ENCODE data around the gene IGF2BP2.
"Not testable (repeated sequence)": the region's sequence is repeated elsewhere in the genome, so short reads cannot be mapped to it uniquely, and the experiment has no call there.

Gene IGF2BP2

DNA sequence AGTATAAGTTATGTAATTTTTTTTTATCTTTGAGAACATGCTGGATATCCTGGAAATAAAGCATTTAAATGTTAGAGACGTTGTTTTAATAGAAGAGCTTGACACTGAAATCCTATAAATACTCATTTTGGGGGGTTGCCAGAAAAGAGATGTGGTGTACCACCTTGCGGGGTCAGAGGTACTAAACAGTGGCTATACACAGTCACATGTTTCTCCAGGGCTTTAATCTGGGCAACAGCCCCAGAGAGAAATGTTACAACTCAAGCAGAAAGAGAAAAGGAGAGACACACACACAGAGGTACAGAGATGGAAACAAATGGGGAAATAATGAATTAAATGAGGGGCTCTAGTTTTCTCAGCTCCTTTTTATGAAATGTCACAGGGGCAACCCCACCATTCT is 124.9 kb downstream of the IGF2BP2 start:
- DNase-seq (ENCODE audit: low read depth in 1 of 2, low spot score in 1 of 2) = no peak
- Histone ChIP-seq H3K4me3 (replicated peaks; ENCODE audit: insufficient read depth, low read length) (no peak overlapping the region), H3K27ac (replicated peaks) (no peak overlapping the region), H3K27me3 (ENCODE audit: insufficient read depth, poor library complexity, severe bottlenecking) (peaks cover 6% of the 10 kb centered on the region)
- TF ChIP-seq GABPA (IDR thresholded peaks at IDR 0.05; ENCODE audit: low read depth) (no peak), POLR2AphosphoS5 (IDR thresholded peaks at IDR 0.05; ENCODE audit: low read depth) (no peak), CTCF (IDR thresholded peaks at IDR 0.05; ENCODE audit: insufficient read depth, low read length) (no peak), SPI1 (IDR thresholded peaks at IDR 0.05; ENCODE audit: borderline replicate concordance, low read depth) (no peak)
- TF ChIP-seq, protein P1, sequence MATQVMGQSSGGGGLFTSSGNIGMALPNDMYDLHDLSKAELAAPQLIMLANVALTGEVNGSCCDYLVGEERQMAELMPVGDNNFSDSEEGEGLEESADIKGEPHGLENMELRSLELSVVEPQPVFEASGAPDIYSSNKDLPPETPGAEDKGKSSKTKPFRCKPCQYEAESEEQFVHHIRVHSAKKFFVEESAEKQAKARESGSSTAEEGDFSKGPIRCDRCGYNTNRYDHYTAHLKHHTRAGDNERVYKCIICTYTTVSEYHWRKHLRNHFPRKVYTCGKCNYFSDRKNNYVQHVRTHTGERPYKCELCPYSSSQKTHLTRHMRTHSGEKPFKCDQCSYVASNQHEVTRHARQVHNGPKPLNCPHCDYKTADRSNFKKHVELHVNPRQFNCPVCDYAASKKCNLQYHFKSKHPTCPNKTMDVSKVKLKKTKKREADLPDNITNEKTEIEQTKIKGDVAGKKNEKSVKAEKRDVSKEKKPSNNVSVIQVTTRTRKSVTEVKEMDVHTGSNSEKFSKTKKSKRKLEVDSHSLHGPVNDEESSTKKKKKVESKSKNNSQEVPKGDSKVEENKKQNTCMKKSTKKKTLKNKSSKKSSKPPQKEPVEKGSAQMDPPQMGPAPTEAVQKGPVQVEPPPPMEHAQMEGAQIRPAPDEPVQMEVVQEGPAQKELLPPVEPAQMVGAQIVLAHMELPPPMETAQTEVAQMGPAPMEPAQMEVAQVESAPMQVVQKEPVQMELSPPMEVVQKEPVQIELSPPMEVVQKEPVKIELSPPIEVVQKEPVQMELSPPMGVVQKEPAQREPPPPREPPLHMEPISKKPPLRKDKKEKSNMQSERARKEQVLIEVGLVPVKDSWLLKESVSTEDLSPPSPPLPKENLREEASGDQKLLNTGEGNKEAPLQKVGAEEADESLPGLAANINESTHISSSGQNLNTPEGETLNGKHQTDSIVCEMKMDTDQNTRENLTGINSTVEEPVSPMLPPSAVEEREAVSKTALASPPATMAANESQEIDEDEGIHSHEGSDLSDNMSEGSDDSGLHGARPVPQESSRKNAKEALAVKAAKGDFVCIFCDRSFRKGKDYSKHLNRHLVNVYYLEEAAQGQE (IDR thresholded peaks at IDR 0.05; ENCODE audit: insufficient replicate concordance, low read depth) = no peak

DNA sequence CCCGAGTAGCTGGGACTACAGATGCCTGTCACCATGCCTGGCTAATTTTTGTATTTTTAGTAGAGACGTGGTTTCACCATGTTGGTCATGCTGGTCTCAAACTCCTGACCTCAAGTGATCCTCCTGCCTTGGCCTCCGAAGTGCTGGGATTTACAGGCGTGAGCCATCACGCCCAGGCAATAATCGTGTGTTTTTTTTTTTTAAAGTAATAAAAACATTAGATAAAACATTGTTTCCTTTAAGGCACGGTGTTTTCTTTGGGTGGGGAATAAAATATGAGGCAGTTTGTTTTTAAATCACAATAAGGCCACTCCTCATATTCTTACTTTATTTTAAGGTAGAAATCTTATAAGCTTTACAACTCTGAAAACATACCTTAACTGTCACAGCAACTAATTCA is 127.6 kb downstream of the IGF2BP2 start:
- not testable (repeated sequence) for H3K4me3 ChIP-seq (replicated peaks; ENCODE audit: insufficient read depth, low read length); H3K27ac ChIP-seq (replicated peaks); DNase-seq (ENCODE audit: low read depth in 1 of 2, low spot score in 1 of 2); H3K27me3 ChIP-seq (ENCODE audit: insufficient read depth, poor library complexity, severe bottlenecking)

- no peak overlapping the region for H3K27ac ChIP-seq (replicated peaks)
- peaks cover 8% of the 10 kb centered on the region for H3K27me3 ChIP-seq (ENCODE audit: insufficient read depth, poor library complexity, severe bottlenecking)
- TF ChIP-seq POLR2AphosphoS5 (IDR thresholded peaks at IDR 0.05; ENCODE audit: low read depth) = no peak
- TF ChIP-seq SPI1 (IDR thresholded peaks at IDR 0.05; ENCODE audit: borderline replicate concordance, low read depth) = no peak
- TF ChIP-seq, protein P1 (IDR thresholded peaks at IDR 0.05; ENCODE audit: insufficient replicate concordance, low read depth) = no peak
- TF ChIP-seq GABPA (IDR thresholded peaks at IDR 0.05; ENCODE audit: low read depth) = no peak
- TF ChIP-seq CTCF (IDR thresholded peaks at IDR 0.05; ENCODE audit: insufficient read depth, low read length) = no peak
- no peak for DNase-seq (ENCODE audit: low read depth in 1 of 2, low spot score in 1 of 2)
- H3K4me3 ChIP-seq (replicated peaks; ENCODE audit: insufficient read depth, low read length) = no peak overlapping the region
These were observed 128.8 kb downstream of the IGF2BP2 start for GRCh38 chr3:185696039-185696438.

- Histone ChIP-seq H3K4me3 (replicated peaks; ENCODE audit: insufficient read depth, low read length) (no peak overlapping the region), H3K27me3 (ENCODE audit: insufficient read depth, poor library complexity, severe bottlenecking) (peaks cover 6% of the 10 kb centered on the region), H3K27ac (replicated peaks) (no peak overlapping the region)
- DNase-seq (ENCODE audit: low read depth in 1 of 2, low spot score in 1 of 2) = no peak
- TF ChIP-seq CTCF (IDR thresholded peaks at IDR 0.05; ENCODE audit: insufficient read depth, low read length) (no peak), SPI1 (IDR thresholded peaks at IDR 0.05; ENCODE audit: borderline replicate concordance, low read depth) (no peak), GABPA (IDR thresholded peaks at IDR 0.05; ENCODE audit: low read depth) (no peak), POLR2AphosphoS5 (IDR thresholded peaks at IDR 0.05; ENCODE audit: low read depth) (no peak)
- TF ChIP-seq, protein P1 (IDR thresholded peaks at IDR 0.05; ENCODE audit: insufficient replicate concordance, low read depth) = no peak
These were observed 130.7 kb downstream of the IGF2BP2 start for GRCh38 chr3:185693985-185694653.

Measured in HL-60 (cell line).